ENCODE results near the gene KIF4B.

- TF ChIP-seq GATA4 (IDR thresholded peaks at IDR 0.05; ENCODE audit: borderline replicate concordance, low read depth), result no peak
- TF ChIP-seq CTCF (CRISPR knock-in tag; IDR thresholded peaks at IDR 0.05), result no peak
- no peak for TF ChIP-seq USF2 (IDR thresholded peaks at IDR 0.05; ENCODE audit: low read depth, low read length)
- TF ChIP-seq USF2 (CRISPR knock-in tag; IDR thresholded peaks at IDR 0.05; ENCODE audit: borderline replicate concordance), result no peak
- no peak for TF ChIP-seq ZBTB3 (CRISPR knock-in tag; IDR thresholded peaks at IDR 0.05; ENCODE audit: borderline replicate concordance, low read depth)
- TF ChIP-seq TCF7L2 (IDR thresholded peaks at IDR 0.05; ENCODE audit: low read depth, low read length), result no peak
Measured at GRCh38 chr5:154968953-154969352, 44.6 kb upstream of the KIF4B start.

Measured in HepG2 (cell line).